SU-DHL-6 (cell line): Measurements from ENCODE around the gene CTU2.

ENCODE experiments used
- CTCF ChIP-seq: fragments of 200-600 bp; sonication (generic); IDR thresholded peaks from one replicate; pipeline ENCODE4 v1.5.1; 2017; ENCODE audit warnings: antibody characterized with exemption, mild to moderate bottlenecking, low read length, moderate library complexity; ENCODE audit not compliant: insufficient read depth, poor library complexity, severe bottlenecking
- EZH2phosphoT487 ChIP-seq: fragments of 200-600 bp; sonication (generic), shearing (Covaris generic); conservative IDR thresholded peaks from 2 replicates; pipeline ENCODE4 v1.6.1; 2018; ENCODE audit warnings: mild to moderate bottlenecking, antibody characterized with exemption, low read length, moderate library complexity, mixed read lengths

- TF ChIP-seq CTCF (no peak), EZH2phosphoT487 (no peak)
These were observed 3.7 kb upstream of the CTU2 start for GRCh38 chr16:88702371-88703210.
